Fibroblast of peridontal ligament (primary cell): ENCODE measurements around the gene NR6A1.

ENCODE experiments used
- DNase-seq: peaks from one replicate; pipeline ENCODE4 v3.0.0-alpha.2; 2010; ENCODE audit errors: extremely low read depth

Gene NR6A1

DNA sequence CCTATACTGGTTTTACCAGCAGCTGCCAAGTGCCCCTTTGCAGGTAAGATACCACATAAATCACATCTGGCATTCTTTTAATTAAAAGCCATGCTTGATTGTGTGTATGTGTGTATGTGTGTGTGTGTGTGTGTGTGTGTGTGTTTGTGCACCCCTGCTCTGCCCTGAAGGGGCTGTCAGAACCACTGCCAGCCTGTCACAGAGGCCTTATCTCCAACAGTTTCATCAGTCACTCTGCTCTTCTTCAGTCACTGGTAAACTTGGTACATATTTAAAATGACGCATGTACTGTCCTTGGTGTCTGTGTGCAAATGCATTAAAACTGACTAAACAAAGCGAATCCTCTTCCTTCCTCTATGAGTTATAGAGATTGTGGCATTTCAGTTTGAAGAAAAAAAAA is 244.9 kb downstream of the NR6A1 start:
- no peak for DNase-seq

GRCh38 chr9:124522121-124523098 is 248.7 kb downstream of the NR6A1 start:
- no peak for DNase-seq

DNA sequence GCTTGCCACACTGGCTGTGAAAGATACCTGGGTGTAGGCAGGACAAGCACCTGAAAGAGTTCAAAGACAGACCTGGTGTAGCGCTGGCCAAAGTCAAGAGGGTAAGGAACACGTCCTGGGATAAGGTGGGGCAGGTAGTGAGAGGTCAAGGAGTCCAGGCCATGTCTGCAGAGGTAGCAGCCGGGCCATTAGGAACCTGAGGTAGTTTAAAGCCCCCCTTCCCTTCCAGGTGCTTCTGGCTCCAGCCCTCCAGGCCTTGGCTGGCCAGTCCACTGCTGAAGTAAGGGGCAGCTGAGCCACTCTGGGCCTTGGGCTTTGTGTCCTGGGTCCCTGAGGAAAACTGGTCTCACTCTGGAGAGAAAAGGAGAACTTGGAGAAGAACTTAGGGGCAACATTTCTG is 250.0 kb downstream of the NR6A1 start:
- DNase-seq = no peak

DNA sequence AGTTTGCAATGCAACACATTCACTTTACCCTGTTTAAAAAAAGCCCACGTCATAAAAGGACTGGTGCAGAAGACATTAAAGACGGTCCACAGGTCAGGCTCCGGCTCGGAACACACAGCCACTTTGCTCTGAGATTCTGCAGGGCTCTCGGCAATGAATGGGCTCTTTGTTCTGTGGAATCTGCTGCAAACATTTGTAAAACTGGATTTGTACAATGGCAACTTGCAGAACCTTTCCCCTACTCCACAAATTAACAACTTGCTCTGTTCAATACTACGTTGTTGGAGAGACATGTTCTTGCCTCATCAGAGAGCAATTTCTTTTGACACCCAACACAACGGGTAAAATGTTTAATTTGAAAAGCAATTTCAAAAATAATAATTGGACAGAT is 250.9 kb downstream of the NR6A1 start:
- no peak for DNase-seq

DNA sequence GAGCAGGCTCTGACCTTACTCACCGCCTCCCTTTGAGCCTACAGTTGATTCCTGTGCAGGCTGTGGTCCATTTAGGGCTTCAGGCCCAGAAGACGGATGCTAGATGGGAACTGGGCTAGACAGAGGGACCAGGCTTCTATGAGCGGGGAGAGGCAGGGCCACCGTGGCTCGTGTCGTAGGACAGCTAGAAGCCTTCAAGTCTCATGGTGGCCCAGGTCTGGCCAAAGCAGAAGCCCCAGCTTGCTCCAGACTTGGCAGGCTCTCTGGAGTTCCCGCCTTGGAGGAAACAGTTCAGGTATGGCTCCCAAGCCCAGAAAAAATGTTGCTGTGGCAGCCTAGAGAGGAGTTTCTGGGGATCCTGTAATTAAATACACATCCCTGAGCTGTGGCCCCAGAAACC is 253.0 kb downstream of the NR6A1 start:
- no peak for DNase-seq

DNA sequence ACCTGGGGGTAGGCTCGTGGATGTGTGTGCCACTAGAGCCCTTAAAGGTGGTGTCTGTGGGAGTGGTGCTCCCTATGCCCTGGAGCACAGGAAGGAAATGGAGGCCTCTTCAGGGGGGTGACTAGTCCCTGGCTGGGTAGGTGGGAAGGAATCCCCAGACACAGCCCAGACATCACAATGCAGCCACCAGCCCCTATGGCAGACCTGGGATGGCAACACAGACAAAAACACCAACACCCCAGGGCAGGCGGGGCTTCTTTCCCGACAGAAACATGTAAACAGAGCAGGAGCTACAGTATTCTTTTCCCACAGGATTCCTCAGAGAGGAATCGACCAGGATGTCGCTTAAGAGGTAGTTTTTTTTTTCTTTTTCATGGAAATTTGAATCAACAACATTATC is 253.5 kb downstream of the NR6A1 start:
- no peak for DNase-seq

DNA sequence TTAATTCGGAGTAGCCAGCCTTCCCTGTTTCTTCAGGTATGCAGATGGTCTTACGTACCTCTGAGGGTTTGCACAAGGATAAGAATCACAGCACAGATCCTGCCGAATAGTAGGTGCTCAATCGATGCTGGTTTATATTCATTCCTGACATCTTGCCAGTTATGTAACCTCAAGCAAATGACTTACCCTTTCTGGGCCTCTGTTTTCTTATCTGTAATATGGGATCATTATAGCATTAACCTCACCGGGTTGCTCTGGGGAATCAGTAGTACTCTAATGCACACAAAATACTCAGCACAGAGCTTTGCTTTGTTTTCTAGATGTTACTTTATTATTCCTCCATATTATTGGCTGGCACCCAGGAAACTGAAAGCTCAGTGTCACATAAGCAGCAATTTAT is 256.2 kb downstream of the NR6A1 start:
- DNase-seq = no peak

DNA sequence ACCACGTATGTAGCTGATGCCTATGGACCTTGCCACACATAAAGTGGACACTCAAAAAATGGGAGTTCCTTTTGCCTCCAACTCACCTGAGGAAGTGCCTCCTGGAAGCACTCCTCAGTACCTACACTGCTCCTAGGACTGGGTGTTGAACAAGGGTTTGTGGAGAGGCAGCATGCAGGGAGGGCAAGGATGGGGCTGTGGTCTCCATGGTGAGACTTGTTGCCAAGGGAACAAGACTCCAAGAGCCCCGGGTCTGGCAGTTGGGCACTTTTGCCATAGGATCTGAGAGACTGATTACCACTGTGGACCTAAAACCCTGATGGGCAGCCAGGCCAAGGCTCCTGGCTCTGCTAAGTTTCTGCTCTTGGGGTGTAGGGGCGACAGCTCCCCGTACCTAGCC is 257.0 kb downstream of the NR6A1 start:
- DNase-seq = no peak

DNA sequence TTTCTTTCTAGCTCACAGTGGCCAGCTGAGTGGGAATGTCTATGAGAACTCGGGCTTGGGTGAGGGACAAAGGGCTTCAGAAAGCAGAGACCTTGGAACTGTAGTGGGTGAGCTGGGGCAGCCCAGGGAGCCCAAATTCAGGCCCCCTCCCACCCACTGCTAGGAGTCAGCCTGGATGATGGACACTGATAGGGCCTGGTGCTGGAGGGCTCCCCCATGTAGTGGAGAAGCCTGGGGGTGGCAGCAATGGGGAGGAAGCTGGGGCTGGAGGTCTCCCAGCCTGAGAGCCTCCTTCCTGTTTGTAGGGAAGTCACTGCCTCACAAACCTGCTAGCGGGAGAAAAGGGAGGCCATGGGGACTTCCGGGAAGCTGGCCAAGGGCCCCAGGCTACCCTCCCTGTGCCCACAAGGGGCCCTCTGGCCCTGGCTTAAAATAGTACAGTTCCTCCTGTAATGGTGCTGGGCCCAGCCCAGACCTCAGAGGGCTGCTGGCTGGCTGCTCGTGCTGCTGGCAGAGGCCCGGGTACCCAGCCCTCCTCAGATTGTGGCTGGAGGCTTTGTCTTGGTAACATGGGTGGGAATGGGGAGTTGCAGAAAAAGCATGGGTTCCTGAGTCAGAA is 257.6 kb downstream of the NR6A1 start:
- no peak for DNase-seq

DNA sequence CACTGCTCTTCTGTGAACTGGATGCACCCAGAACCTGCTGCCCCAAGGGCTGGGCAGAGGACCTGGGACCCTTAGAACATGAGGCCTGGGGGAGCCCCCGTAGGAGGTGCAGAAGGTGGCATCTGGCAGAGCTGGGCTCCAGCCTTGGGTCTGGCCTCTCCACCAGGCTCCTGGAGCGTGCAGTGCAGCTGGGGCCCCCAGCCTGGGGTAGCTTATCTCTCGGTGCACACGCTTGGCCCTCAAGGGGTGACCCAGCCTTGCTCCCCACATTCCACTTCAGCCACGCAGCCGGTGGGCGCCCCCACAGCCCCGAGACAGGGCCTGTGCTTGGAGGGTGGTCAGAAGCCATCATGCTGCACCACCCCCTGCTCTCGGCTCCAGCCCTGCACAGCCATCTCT is 258.3 kb downstream of the NR6A1 start:
- DNase-seq = no peak

- DNase-seq = no peak
Observed at GRCh38 chr9:124511891-124512805, 259.0 kb downstream of the NR6A1 start.

- DNase-seq = no peak
Observed at GRCh38 chr9:124511426-124511840, 259.7 kb downstream of the NR6A1 start.

DNA sequence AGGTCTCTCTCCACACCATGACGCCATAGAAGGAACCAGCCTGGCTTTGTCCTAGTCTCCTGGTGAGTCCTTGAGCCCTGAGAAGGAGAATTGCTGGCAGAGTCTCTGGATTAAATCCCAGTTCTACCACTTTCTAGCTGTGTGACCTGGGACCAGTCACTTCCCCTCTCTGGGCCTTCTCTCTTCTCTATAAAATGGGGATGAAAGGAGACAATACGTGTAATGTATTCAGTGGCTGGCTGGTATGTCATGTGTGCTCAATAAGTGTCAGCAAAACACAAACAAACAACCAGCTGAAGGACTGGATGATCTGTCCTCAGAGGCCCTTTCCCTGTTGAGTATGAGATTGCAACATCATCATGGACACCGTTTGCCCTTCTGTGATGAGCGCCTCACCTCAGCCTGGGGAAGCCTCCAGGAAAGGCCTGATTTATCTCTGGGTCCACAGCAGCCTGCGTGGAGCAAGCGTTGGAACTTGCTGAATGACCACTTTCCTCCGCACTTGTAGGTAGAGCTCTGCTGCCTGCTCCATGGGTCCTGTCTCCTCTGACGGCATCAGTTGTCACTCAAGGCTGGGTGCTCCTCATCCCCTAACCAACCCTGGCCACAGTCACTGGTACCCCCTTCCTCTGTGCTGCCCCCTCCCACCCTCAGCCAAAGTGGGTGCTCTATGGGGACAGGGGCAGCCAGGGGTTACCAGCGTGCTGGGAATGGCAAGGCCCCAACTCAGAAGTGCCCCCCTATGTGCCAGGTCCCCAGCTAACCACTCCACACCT is 260.3 kb downstream of the NR6A1 start:
- no peak for DNase-seq

GRCh38 chr9:124507880-124508423 is 263.2 kb downstream of the NR6A1 start:
- no peak for DNase-seq

DNA sequence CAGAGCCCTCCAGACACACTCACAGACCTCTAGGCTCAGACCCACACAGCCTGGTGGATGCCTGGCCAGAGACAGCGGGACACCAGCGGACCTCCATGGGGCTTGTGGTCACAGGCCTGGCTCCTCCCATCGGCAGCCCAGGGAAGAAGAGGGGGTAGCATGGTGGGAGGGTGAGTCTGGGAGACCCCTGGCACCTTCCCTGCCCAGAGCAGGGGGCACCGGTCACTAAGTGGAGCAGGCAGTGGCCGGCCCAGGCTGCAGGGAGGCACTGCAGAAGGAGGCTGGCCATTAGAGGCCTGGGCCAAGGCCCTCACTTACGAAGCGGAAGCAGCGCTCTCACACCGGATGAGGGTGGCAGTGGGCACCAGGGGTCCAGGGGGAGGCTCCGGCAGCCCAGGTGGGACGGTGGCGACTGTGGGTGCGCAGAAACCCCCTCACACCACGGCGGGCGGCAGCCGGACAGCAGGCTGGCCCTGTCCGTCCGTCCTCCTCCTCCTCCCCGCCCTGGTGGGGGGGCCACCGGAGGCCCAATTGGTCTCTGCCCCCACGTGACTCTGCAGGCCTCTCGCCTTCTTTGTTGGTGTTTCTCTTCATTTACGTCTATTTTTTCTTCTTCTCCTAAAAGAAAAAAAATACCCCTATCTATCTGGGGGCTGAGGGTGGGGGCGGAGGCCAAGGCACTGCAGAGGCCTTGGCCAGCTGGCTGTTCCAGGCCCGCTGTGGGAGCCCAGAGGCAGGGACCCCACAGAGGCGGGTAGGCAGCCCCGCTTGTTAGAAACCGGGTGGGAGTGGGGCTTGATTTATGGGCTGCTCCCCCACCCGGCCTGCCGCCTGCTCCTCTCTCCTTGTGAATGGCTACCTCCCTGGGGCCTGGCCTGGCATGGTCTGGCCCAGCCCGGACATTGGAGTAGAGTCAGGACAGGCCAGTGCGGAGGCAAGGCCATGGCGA is 263.9 kb downstream of the NR6A1 start, which contains the start of gene NR5A1:
Gene NR5A1, minus strand, starts transcription at position 469 of the 949 bp plus-strand sequence. CDS start 4,004 bp downstream, outside the sequence.
- no peak for DNase-seq

GRCh38 chr9:124506433-124506832 is 264.7 kb downstream of the NR6A1 start:
- no peak for DNase-seq

GRCh38 chr9:124505901-124506346 is 265.2 kb downstream of the NR6A1 start:
- DNase-seq = no peak

GRCh38 chr9:124505006-124505900 is 265.9 kb downstream of the NR6A1 start:
- DNase-seq = no peak
